ENCODE results near the gene ERBB4.

Gene ERBB4

GRCh38 chr2:211380041-211380440, 1158.6 kb downstream of the ERBB4 start:
- no peak for TF ChIP-seq CTCF (IDR thresholded peaks at IDR 0.05; ENCODE audit: low read depth, low read length)
- H3K4me3 ChIP-seq (replicated peaks in 1 of 2; ENCODE audit: low read depth in 2 of 2, low read length in 2 of 2), result no peak overlapping the region
- no peak for DNase-seq (ENCODE audit: low read depth in 2 of 2)

GRCh38 chr2:211376410-211376809, 1162.2 kb downstream of the ERBB4 start:
- H3K4me3 ChIP-seq (replicated peaks in 1 of 2; ENCODE audit: low read depth in 2 of 2, low read length in 2 of 2), result no peak overlapping the region
- no peak for DNase-seq (ENCODE audit: low read depth in 2 of 2)
- no peak for TF ChIP-seq CTCF (IDR thresholded peaks at IDR 0.05; ENCODE audit: low read depth, low read length)

- no peak for TF ChIP-seq CTCF (IDR thresholded peaks at IDR 0.05; ENCODE audit: low read depth, low read length)
- no peak for DNase-seq (ENCODE audit: low read depth in 2 of 2)
- H3K4me3 ChIP-seq (replicated peaks in 1 of 2; ENCODE audit: low read depth in 2 of 2, low read length in 2 of 2), result no peak overlapping the region
Observed at GRCh38 chr2:211373203-211373602, 1165.4 kb downstream of the ERBB4 start.

- TF ChIP-seq CTCF (IDR thresholded peaks at IDR 0.05; ENCODE audit: low read depth, low read length), result no peak
- no peak overlapping the region for H3K4me3 ChIP-seq (replicated peaks in 1 of 2; ENCODE audit: low read depth in 2 of 2, low read length in 2 of 2)
- DNase-seq (ENCODE audit: low read depth in 2 of 2), result no peak
Observed at GRCh38 chr2:211371465-211371864, 1167.1 kb downstream of the ERBB4 start.

- H3K4me3 ChIP-seq (replicated peaks in 1 of 2; ENCODE audit: low read depth in 2 of 2, low read length in 2 of 2), result no peak overlapping the region
- no peak for DNase-seq (ENCODE audit: low read depth in 2 of 2)
- TF ChIP-seq CTCF (IDR thresholded peaks at IDR 0.05; ENCODE audit: low read depth, low read length), result no peak
Observed at GRCh38 chr2:211368467-211368866, 1170.1 kb downstream of the ERBB4 start.

GRCh38 chr2:211367711-211368110, 1170.9 kb downstream of the ERBB4 start:
- no peak for TF ChIP-seq CTCF (IDR thresholded peaks at IDR 0.05; ENCODE audit: low read depth, low read length)
- peak in 1 of 2 donors; percentile 50 for DNase-seq (ENCODE audit: low read depth in 2 of 2)
- H3K4me3 ChIP-seq (replicated peaks in 1 of 2; ENCODE audit: low read depth in 2 of 2, low read length in 2 of 2), result no peak overlapping the region

- no peak for DNase-seq (ENCODE audit: low read depth in 2 of 2)
- TF ChIP-seq CTCF (IDR thresholded peaks at IDR 0.05; ENCODE audit: low read depth, low read length), result no peak
- H3K4me3 ChIP-seq (replicated peaks in 1 of 2; ENCODE audit: low read depth in 2 of 2, low read length in 2 of 2), result no peak overlapping the region
Observed at GRCh38 chr2:211367293-211367692, 1171.3 kb downstream of the ERBB4 start.

Data from cardiac fibroblast (primary cell).